ENCODE measurements around the gene ZNF69. TPM values are rescaled to one million over a fixed set of nuclear protein-coding genes. Genes with fewer than 3 reads are reported as not detected.

The ZNF69 gene
- polyA plus RNA-seq (14.4 and 23.1 TPM in 2 replicates), polyA minus RNA-seq (100 and 136 TPM in 2 replicates)

DNA sequence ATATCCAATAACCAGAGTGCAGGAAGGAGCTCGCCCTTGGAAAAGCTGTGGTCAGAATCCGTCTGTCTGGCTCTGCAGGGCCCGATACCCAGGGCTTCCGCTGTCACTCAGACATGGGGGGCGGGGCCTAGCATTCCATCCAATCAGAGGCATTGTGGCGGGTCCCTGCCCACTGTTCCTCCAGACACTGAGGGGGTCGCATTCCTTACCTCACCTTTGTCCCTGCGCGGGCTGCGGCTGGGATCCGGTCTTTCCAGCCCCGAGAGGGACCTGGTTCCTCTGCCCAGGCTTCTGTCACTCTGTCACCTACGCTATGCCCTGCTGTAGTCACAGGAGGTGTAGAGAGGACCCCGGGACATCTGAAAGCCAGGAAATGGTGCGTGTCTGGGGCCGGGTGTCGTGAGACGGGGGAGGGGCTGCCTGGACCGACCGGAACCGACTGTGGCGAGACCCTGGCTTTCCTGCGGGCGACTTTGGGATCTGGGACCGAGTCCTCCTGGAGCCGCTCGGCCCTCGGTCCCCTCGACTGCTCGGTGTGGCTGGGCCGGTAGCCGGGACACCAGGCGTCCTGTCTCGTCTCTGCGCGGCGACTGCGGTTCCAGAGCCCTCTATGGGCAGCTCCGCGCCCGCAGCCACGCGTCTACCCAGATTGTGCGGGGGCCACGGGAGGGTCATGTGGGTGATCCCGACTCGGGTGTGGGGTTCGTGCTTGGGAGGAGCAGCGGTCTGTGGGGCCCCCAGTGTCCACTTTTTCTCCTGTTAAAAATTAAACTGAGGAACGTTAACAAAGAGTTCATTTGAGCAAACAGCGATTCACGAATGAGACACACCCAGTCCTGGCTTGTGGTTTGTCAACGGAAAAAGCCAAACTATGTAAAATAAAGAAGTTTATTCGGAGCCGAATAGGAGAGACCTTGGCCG, at the start of gene ZNF69:
Gene ZNF69 (plus strand): TSS at position 172 of the 921 bp plus-strand sequence. CDS start 142 bp downstream, at position 314.
- no peak for TF ChIP-seq EP300 (conservative IDR thresholded peaks at IDR 0.05; ENCODE audit: poor library complexity, severe bottlenecking)
- peak; percentile 62 for TF ChIP-seq CTCF (IDR thresholded peaks at IDR 0.05; ENCODE audit: poor library complexity, severe bottlenecking)
- peak; percentile 86 for TF ChIP-seq TAF1 (IDR thresholded peaks at IDR 0.05; ENCODE audit: low read depth)
- peak; percentile 93 for TF ChIP-seq REST (IDR thresholded peaks at IDR 0.05; ENCODE audit: borderline replicate concordance)
- TF ChIP-seq MXI1 (conservative IDR thresholded peaks at IDR 0.05; ENCODE audit: poor library complexity, severe bottlenecking) = peak; percentile 71
- no peak for TF ChIP-seq EZH2 (IDR thresholded peaks at IDR 0.05; ENCODE audit: borderline replicate concordance, insufficient read depth, low read length, poor library complexity, severe bottlenecking)
- peak; percentile 26 for TF ChIP-seq SMC3 (conservative IDR thresholded peaks at IDR 0.05; ENCODE audit: poor library complexity)
- no peak for TF ChIP-seq RAD21 (conservative IDR thresholded peaks at IDR 0.05)
- TF ChIP-seq POLR2AphosphoS5 (IDR thresholded peaks at IDR 0.05) = peak; percentile 94
- peaks cover 32% of the 10 kb centered on the region for H3K79me2 ChIP-seq (replicated peaks; ENCODE audit: insufficient read depth, low read length)
- H2AFZ ChIP-seq (ENCODE audit: low read depth, low read length) = peak within 1 kb of the TSS; percentile 83

GRCh38 chr19:11843722-11844121, 43.9 kb upstream of the ZNF69 start:
- H3K4me3 ChIP-seq (ENCODE audit: low read length) = no peak overlapping the region
- H3K9ac ChIP-seq (ENCODE audit: low read length) = no peak overlapping the region
- no peaks in the 10 kb centered on the region for H3K9me3 ChIP-seq (ENCODE audit: low read length)
- no peaks in the 10 kb centered on the region for H3K36me3 ChIP-seq (ENCODE audit: insufficient read depth, low read length)
- H3K9me2 ChIP-seq (ENCODE audit: insufficient read depth, low read length) = no peaks in the 10 kb centered on the region
- TF ChIP-seq EZH2 (IDR thresholded peaks at IDR 0.05; ENCODE audit: borderline replicate concordance, insufficient read depth, low read length, poor library complexity, severe bottlenecking) = no peak
- no peak for TF ChIP-seq MXI1 (conservative IDR thresholded peaks at IDR 0.05; ENCODE audit: poor library complexity, severe bottlenecking)
- no peak for TF ChIP-seq POLR2AphosphoS5 (IDR thresholded peaks at IDR 0.05)
- no peak for TF ChIP-seq REST (IDR thresholded peaks at IDR 0.05; ENCODE audit: borderline replicate concordance)
- no peak for TF ChIP-seq CTCF (IDR thresholded peaks at IDR 0.05; ENCODE audit: poor library complexity, severe bottlenecking)
- TF ChIP-seq TAF1 (IDR thresholded peaks at IDR 0.05; ENCODE audit: low read depth) = no peak
- no peak for TF ChIP-seq EP300 (conservative IDR thresholded peaks at IDR 0.05; ENCODE audit: poor library complexity, severe bottlenecking)
- no peak for TF ChIP-seq RAD21 (conservative IDR thresholded peaks at IDR 0.05)
- TF ChIP-seq SMC3 (conservative IDR thresholded peaks at IDR 0.05; ENCODE audit: poor library complexity) = no peak
- H4K20me1 ChIP-seq (ENCODE audit: insufficient read depth) = no peaks in the 10 kb centered on the region
- H3K79me2 ChIP-seq (replicated peaks; ENCODE audit: insufficient read depth, low read length) = no peaks in the 10 kb centered on the region
- H3K27ac ChIP-seq (ENCODE audit: low read length) = no peak overlapping the region
- no peak overlapping the region for H3K4me2 ChIP-seq (ENCODE audit: low read length)
- H3F3A ChIP-seq (ENCODE audit: insufficient read depth, low read length, poor library complexity, severe bottlenecking) = no peaks in the 10 kb centered on the region
- H2AFZ ChIP-seq (ENCODE audit: low read depth, low read length) = no peak overlapping the region
- H3K27me3 ChIP-seq (ENCODE audit: insufficient read depth, low read depth, low read length) = no peaks in the 10 kb centered on the region

More for the DNA sequence above, at the start of gene ZNF69:
- no peaks in the 10 kb centered on the region for H3F3A ChIP-seq (ENCODE audit: insufficient read depth, low read length, poor library complexity, severe bottlenecking)
- no peaks in the 10 kb centered on the region for H3K9me3 ChIP-seq (ENCODE audit: low read length)
- peak within 1 kb of the TSS; percentile 68 for H3K4me2 ChIP-seq (ENCODE audit: low read length)
- no peaks in the 10 kb centered on the region for H3K36me3 ChIP-seq (ENCODE audit: insufficient read depth, low read length)
- H3K9ac ChIP-seq (ENCODE audit: low read length) = peak within 1 kb of the TSS; percentile 96
- no peaks in the 10 kb centered on the region for H3K9me2 ChIP-seq (ENCODE audit: insufficient read depth, low read length)
- peak within 1 kb of the TSS; percentile 95 for H3K27ac ChIP-seq (ENCODE audit: low read length)
- H3K27me3 ChIP-seq (ENCODE audit: insufficient read depth, low read depth, low read length) = no peaks in the 10 kb centered on the region
- peak within 1 kb of the TSS; percentile 99 for H3K4me3 ChIP-seq (ENCODE audit: low read length)
- H4K20me1 ChIP-seq (ENCODE audit: insufficient read depth) = no peaks in the 10 kb centered on the region

Data from neural cell (in vitro differentiated cells).